ENCODE results near the gene LRIG1.

LRIG1 gene

DNA sequence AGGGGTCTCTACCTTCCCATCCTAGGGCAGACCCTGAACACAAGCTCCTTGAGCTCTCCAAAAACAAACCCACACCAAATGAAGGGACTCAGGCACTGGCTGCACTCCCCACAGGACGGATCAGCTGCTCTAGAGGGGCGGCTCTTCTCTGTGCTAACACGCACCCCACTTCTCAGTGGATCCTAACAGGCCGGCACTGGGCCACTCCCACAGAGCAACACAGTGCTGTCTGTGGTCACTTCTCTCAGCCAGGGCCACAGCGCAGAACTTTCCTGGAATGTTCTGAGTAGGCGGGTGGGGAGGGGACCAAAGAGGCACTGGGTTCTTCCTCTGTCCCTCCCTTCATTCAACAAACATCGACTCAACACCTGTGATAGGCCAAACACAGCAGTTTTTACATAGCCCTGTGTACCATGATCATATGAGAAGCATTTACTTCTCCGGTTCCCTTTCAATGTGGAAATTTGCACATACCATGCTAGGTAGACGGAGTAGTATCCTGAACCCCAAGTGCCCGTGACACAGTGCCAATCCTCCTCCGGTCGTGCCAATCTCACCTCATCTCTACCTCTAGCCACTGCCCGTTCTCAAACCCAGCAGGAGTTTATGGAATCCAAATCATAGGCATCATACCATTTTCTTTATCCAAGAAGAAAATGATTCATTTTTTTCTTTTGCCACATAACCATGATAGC lies 98.1 kb downstream of the LRIG1 start:
- FAIRE-seq = no peak
- TF ChIP-seq POLR2A (IDR thresholded peaks at IDR 0.05; ENCODE audit: low read depth, low read length) = no peak
- no peak for DNase-seq (ENCODE audit: insufficient read length, low spot score)

DNA sequence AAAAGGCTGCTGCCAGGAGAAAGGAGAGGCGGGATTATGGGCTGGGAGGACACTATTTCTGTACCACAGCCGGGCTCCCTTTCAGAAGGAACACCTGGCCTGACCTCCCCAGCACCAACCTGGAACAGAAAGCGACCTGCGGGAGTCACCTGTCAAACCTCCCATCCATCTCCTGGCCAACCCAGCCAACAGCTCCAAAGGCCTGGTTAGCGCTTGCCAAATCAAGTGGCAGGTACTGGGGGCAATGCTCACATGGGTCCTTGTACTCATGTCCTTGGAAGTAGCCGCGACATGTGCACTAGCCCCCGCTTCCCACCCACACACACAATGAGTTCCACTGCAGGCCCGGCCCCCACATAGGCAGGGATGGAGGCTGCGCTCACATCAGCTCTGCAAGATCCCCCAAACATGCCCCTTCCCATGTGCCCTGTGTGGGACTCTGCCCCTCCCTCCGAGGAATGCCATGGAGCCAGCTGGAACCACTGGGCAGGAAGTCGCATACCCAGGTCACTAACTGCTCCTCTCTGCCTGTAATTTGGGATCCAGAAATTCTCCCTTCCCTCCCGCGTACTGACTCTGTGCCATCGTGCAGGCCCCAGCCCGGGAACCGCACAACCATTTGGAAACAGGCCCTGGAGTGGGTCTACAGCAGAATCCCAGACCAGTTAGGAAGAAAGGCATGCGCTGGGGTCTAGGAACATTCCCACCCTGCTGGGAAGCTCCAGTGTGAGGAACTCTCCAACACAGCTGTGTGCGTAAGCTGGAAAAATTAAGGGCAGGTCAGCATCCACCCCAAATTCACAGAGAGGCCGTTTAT lies 98.9 kb downstream of the LRIG1 start:
- no peak for TF ChIP-seq POLR2A (IDR thresholded peaks at IDR 0.05; ENCODE audit: low read depth, low read length)

DNA sequence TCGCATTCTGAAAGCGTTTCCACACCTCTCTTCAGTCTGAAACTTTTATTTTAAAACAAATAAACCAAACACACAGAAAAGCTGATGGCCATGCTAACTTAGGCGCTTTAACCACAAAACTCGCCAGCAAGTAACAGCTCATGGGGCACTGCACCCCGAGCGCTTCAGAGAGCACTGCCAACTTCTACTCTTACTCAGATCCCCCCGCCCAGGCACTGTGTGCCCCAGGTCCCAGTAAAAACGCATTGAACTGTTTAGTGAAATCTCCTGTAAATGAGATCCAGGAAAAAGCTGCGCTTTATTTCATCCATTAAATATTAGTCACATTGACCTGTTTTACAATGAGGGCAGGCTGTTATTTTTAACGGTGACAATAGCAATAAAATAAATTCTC lies 99.7 kb downstream of the LRIG1 start:
- no peak for TF ChIP-seq POLR2A (IDR thresholded peaks at IDR 0.05; ENCODE audit: low read depth, low read length)
- DNase-seq (ENCODE audit: insufficient read length, low spot score) (no peak), FAIRE-seq (no peak)

More for the DNA sequence above, 98.9 kb downstream of the LRIG1 start:
- no peak for DNase-seq (ENCODE audit: insufficient read length, low spot score)
- FAIRE-seq = no peak

DNA sequence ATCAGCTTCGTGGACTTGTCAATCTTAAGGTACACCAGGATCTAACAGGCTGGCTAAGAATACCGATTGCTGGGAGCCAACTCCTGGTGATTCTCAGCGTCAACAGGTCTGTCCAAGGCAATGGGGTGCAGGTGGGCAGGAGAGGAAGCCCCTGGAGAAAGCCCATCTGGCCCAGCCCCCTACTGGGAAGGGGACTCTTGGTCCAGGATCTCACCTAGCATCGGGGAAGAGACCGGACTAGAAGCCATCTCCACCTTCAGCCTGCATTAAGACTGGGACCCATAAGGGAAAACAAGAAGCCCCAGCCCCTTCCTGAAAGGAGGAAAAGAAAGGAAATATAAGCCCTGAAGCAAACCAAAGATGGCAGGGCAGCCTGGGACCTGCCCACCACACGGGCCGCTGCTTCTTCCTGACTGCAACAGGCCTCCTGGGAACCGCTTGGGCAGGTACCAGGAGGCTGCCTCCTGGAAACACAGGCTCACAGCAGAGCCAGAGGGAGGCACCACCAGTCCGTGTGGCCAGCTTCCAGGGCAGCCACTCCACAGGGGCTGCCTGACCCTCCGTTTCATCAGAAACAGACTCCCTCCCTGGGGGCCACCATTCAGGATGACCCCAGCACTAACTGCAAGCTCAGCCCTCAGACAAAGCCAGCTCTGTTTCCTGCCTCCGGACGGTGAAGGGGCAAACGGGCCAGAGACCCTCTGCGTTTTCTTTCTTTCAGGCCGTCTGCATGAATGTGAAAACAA lies 100.2 kb downstream of the LRIG1 start:
- no peak for FAIRE-seq
- no peak for TF ChIP-seq POLR2A (IDR thresholded peaks at IDR 0.05; ENCODE audit: low read depth, low read length)

DNA sequence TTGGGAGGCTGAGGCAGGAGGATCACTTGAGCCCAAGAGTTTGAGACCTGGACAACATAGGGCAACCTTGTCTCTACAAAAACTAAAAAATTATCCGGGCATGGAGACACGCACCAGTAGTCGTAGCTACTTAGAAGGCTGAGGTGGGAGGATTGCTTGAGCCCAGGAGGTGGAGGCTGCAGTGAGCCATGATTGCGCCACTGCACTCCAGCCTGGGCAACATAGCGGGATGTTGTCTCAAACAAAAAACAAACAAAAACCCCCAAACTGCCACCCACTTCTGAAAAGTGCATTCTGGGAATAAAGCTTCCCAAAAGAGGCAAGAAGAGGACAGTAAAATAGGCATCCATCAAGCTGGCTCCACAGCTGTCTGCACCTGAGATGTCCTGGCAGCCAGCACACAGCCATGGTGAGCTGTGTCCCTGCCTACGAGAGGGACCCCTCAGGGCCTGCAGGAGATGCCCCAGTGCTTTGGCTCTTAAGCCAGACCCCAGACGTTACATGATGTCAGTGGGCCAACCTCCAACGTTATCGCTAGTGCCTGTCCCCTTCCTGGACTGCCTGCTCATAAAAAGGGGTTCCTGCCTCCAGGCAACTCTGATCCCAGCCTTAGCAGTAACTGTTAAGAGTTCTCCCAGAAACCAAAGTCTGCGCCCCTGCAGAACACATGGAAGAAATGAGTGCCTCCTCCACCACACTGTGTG lies 101.1 kb downstream of the LRIG1 start:
- FAIRE-seq = no peak
- DNase-seq (ENCODE audit: insufficient read length, low spot score) = no peak
- no peak for TF ChIP-seq POLR2A (IDR thresholded peaks at IDR 0.05; ENCODE audit: low read depth, low read length)

More for the DNA sequence above, 100.2 kb downstream of the LRIG1 start:
- DNase-seq (ENCODE audit: insufficient read length, low spot score) = no peak

DNA sequence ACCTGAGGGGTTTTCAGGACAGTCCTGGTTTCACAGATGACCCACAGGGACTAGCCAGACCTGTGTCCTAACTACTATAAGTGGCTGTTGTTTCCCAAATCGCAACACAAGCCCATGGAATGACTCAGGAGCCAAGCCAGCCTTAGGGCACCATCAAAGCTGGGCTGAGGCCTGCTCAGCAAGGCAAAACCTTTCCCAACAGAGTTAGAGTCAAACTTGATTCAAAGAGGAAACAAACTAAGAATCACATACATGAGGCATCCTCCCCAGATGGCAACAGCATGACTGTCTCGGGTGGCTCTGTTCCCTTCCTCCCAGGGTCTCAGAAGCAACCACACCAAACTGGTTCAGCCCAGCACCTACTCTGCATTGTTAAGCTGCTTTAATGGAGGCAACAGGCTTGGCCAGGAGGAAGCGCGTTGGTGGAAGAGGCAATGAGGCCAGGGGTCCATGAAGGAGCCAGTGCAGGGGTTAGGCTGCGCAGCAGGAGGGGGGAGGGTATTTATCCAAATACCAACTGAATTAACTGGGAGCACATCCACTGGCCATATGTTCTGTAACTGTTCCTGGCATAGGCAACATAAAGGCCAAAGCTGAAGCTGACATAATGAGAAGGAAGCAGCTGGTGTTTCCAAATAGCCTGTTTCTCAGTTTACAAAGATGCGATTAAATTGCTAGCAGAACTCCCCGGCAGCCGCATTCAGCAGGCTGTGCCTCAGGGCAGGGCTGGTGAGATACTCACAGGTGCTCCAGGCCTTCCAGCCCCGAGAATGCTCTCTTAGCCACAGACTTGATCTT lies 102.4 kb downstream of the LRIG1 start:
- DNase-seq (ENCODE audit: insufficient read length, low spot score) (no peak), FAIRE-seq (no peak)
- TF ChIP-seq POLR2A (IDR thresholded peaks at IDR 0.05; ENCODE audit: low read depth, low read length) = no peak

DNA sequence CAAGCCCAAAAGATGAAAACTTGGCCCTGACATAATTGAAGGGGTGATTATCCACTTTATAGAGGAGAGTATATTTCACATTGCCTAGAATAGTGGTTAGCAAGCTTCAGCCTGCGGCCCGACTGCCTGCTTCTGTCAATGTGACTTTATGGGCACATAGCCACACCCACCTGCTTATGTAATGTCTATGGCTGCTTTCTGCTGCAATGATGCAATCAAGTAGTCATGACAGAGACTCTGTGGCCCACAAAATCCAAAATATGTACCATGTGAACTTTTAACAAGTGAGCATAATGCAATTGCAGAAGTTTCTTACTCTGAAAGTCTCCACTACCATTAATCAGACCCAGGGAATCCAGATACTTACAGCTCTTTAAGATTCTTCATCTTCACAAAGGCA lies 103.1 kb downstream of the LRIG1 start:
- DNase-seq (ENCODE audit: insufficient read length, low spot score) (no peak), FAIRE-seq (no peak)
- TF ChIP-seq POLR2A (IDR thresholded peaks at IDR 0.05; ENCODE audit: low read depth, low read length) = no peak

DNA sequence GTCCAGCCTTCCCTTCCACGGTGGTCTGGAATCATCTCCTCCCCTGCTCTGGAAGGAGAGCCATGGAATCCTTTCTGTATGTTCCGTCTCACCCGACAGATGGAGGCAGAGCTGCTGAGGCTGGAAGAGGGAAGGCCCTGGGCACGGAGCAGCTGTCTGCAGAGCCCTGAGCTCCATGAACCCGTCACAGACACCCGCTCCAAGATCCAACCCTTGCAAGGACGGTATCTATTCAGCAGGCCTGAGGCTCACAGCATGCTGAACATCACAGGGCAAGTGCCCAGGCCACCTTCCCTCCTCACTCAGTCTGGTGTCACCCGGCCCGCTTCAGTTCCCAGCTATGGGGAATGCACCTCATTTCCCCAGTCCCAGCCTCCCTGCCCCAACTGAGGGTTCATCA lies 103.9 kb downstream of the LRIG1 start:
- no peak for TF ChIP-seq POLR2A (IDR thresholded peaks at IDR 0.05; ENCODE audit: low read depth, low read length)
- DNase-seq (ENCODE audit: insufficient read length, low spot score) (no peak), FAIRE-seq (no peak)

DNA sequence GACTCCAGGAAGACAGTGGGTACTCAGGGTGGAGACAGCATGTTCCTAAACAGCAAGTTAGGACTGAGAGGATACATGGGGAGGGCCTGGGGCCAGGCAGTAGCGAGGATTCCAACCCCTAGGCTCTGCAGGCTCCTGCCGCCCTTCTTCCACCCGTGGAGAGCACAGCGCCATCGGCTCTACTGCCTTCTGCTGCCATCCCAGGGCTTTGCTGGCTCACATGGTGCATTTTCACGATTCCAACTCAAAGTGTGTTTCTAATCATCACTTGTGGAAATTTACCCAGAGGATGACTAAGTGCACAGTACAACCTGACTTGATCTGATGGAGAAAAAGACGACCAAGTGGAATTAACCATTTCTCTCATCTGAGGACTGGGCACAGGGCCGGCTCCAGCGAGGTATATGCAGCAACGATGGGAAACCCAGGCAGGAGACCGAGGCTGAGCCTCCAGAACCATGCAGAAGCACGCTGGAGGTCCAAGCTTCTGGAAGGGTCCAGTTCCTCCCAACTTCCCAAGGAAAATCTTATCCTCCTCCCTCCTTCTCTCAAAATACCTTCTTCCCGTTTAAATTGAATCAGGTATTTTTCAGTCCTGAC lies 104.6 kb downstream of the LRIG1 start:
- TF ChIP-seq POLR2A (IDR thresholded peaks at IDR 0.05; ENCODE audit: low read depth, low read length) = no peak
- FAIRE-seq = no peak
- no peak for DNase-seq (ENCODE audit: insufficient read length, low spot score)

DNA sequence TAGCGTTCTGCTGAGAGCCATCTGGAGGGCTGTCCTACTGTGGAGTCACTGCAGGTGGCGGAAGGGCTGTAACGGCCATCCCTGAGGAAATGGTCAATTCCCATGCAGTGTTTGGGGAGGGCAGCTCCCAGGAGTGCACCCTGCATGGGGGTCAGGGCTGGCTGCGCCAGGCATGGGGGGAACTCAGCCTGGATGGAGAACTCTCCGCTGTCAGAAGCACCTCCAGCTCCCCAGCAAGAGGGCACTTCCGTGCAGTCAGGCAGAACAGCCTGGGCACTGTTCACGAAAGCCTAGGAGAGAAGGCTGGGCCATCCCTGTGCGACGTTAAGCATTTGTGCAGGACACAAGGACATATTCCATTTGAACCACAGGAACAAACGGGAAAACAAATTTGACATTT lies 105.2 kb downstream of the LRIG1 start:
- FAIRE-seq (no peak), DNase-seq (ENCODE audit: insufficient read length, low spot score) (no peak)
- TF ChIP-seq POLR2A (IDR thresholded peaks at IDR 0.05; ENCODE audit: low read depth, low read length) = no peak

DNA sequence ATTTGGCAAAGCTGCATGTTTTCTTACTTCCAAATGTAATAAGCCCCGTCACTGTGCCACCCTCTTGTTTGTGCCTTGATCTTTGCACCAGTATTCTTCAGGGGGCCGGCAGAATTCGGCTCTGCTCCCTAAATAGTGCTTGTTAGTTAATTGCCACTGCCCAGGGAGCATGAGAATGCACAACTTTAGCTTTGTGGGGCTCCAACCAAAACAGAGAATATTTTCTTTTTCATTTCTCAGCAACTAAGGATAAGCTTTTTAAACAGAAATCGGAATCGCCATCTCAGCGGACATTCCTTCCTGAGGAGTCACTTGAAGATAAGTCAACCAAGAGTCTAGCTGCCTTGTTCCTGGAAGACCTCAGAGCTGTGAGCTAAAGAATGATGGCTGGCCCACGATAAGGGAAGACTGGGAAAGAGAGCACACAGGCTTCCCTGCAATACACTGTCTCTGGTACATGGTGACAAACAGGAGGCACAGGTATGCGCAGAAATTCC lies 106.0 kb downstream of the LRIG1 start:
- no peak for FAIRE-seq
- DNase-seq (ENCODE audit: insufficient read length, low spot score) = no peak
- TF ChIP-seq POLR2A (IDR thresholded peaks at IDR 0.05; ENCODE audit: low read depth, low read length) = no peak

DNA sequence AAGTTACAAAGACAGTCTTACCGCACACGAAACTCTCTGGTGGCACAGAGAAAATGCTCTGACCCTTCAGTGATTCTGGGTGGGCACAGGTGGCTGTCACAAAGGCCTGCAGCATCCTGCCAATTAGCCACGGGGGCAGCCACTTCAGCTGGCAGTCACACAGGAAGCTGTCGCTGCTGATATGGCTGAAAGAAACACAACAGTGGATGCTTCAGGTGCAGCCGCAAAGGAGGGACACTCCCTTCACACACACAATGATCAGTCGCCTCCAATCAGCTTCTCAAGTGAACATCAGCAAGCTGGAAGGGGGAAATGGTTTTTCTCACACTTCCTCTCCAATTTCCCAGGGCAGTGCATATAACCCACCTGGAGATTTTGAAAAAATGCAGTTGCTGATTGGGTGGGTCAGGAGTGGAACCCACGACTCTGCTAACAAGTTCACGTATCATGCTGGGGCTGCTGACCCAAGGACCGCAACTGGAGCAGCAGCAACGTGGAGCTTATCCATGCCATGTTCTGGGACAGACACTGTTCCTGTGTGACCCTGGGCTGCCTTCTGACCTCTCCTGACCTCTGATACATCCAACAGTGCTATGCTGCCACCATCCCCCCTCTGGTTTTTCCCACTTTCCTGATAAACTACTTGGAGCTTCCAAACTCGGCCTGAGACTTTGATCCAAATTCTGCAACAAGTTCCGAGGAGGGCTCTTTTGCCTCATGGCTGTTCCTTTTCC lies 106.6 kb downstream of the LRIG1 start:
- FAIRE-seq = no peak
- no peak for TF ChIP-seq POLR2A (IDR thresholded peaks at IDR 0.05; ENCODE audit: low read depth, low read length)
- DNase-seq (ENCODE audit: insufficient read length, low spot score) = no peak

Data from H54 (cell line).